Nephron progenitor cell (in vitro differentiated cells): ENCODE data around the gene MMP17.

ENCODE experiments used
- DNase-seq: peaks from one replicate; pipeline ENCODE4 v3.0.0; 2021
- H3K27ac Mint-ChIP-seq: 2 replicates; pipeline ENCODE4 v1.8.0; 2021; ENCODE audit warnings: mild to moderate bottlenecking, moderate library complexity, mixed read lengths
- H3K27me3 Mint-ChIP-seq: 2 replicates; pipeline ENCODE4 v1.8.0; 2021; ENCODE audit warnings: mild to moderate bottlenecking, low read depth, mixed read lengths; ENCODE audit not compliant: poor library complexity
- H3K36me3 Mint-ChIP-seq: 2 replicates; pipeline ENCODE4 v1.8.0; 2021; ENCODE audit warnings: low read depth, mixed read lengths
- H3K4me1 Mint-ChIP-seq: 2 replicates; pipeline ENCODE4 v1.8.0; 2021; ENCODE audit warnings: mixed read lengths
- H3K4me3 Mint-ChIP-seq: 2 replicates; pipeline ENCODE4 v1.8.0; 2021; ENCODE audit warnings: mild to moderate bottlenecking, moderate library complexity, mixed read lengths
- H3K9me3 Mint-ChIP-seq: 2 replicates; pipeline ENCODE4 v1.8.0; 2021; ENCODE audit warnings: mild to moderate bottlenecking, moderate library complexity, mixed read lengths
- TF ChIP-seq, protein P1 (sequence below): fragments of 200-600 bp; sonication (generic); IDR thresholded peaks from 2 replicates; pipeline ENCODE4 v1.5.0; 2021; ENCODE audit warnings: antibody characterized with exemption

Gene MMP17

DNA sequence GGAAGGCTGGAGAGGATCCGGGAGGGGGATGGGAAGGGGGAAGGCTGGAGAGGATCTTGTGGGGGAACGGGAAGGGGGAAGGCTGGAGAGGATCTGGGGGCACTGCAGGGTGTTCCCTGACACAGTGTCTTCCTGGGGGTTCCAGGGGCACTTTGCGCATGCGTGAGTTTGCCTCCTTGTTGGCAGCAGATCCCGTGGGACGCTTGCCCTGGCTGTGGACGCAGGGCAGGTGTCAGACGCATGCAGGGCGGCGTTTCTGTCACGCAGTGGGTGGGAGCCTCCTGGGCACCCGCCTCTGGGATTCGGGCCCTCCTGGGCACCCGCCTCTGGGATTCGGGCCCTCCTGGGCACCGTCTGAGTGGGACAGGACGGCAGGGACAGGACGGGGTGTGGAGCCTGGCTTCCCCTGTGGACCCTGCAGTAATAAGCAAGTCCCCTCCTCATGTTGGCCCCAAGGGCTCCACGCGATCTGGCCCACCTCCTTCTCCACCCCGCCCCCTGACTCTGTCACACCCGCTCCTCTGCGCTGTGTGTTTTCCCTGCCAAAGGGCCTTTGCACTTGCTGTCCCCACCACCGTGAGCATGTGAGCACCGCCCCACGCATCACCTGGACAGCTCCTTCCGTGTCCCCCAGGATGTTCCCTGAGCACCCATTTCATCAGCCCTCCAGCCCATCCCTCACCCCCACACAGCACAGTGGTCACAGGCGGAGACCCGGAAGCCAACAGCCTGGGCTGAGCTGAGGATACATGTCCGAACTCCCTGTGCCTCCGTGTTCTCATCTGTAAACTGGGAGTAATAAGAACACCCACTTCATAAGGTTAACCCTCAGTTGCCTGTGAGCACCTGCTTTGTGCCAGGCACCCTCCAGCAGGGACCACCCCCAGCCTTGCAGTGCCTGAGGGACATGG, 4.4 kb downstream of the MMP17 start:
- Mint-ChIP-seq H3K36me3 (no peaks in the 10 kb centered on the region), H3K27me3 (peaks cover 51% of the 10 kb centered on the region), H3K9me3 (no peaks in the 10 kb centered on the region), H3K4me3 (peak overlapping the region; percentile 20), H3K27ac (no peak overlapping the region), H3K4me1 (no peaks in the 10 kb centered on the region)
- no peak for DNase-seq
- TF ChIP-seq, protein P1, sequence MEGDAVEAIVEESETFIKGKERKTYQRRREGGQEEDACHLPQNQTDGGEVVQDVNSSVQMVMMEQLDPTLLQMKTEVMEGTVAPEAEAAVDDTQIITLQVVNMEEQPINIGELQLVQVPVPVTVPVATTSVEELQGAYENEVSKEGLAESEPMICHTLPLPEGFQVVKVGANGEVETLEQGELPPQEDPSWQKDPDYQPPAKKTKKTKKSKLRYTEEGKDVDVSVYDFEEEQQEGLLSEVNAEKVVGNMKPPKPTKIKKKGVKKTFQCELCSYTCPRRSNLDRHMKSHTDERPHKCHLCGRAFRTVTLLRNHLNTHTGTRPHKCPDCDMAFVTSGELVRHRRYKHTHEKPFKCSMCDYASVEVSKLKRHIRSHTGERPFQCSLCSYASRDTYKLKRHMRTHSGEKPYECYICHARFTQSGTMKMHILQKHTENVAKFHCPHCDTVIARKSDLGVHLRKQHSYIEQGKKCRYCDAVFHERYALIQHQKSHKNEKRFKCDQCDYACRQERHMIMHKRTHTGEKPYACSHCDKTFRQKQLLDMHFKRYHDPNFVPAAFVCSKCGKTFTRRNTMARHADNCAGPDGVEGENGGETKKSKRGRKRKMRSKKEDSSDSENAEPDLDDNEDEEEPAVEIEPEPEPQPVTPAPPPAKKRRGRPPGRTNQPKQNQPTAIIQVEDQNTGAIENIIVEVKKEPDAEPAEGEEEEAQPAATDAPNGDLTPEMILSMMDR: no peak

DNA sequence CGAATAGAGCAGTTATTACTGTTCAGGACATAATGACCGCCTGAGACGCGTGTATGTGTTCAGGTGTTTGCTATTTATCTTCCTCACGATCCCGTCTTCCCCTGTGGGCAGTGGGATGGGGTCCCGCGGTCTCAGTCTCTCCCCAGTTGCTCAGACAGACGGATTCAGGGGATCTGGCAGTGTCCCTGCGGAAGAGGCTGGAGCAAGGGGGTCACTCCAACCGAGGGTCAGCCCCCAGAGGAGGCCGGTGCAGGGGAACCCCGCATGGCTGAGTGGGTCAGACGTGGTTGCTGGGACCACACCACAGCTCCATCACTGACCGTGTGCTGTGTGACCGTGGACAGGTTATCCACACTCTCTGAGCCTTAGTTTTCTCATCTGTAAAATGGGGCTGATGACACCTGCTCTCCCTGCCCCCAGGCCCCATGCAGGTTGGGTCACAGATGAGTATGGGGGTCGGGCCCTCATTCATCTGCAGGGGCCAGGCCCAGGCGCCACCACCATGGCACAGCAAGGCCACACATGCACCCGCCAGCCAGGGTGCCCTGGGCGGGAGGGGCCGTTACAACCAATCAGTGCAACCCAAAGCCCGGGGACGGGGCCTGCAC, 5.2 kb downstream of the MMP17 start:
- TF ChIP-seq, protein P1: no peak
- no peak overlapping the region for H3K4me3 Mint-ChIP-seq
- no peaks in the 10 kb centered on the region for H3K9me3 Mint-ChIP-seq
- no peaks in the 10 kb centered on the region for H3K4me1 Mint-ChIP-seq
- H3K27ac Mint-ChIP-seq: no peak overlapping the region
- H3K36me3 Mint-ChIP-seq: no peaks in the 10 kb centered on the region
- peaks cover 48% of the 10 kb centered on the region for H3K27me3 Mint-ChIP-seq
- DNase-seq: no peak

DNA sequence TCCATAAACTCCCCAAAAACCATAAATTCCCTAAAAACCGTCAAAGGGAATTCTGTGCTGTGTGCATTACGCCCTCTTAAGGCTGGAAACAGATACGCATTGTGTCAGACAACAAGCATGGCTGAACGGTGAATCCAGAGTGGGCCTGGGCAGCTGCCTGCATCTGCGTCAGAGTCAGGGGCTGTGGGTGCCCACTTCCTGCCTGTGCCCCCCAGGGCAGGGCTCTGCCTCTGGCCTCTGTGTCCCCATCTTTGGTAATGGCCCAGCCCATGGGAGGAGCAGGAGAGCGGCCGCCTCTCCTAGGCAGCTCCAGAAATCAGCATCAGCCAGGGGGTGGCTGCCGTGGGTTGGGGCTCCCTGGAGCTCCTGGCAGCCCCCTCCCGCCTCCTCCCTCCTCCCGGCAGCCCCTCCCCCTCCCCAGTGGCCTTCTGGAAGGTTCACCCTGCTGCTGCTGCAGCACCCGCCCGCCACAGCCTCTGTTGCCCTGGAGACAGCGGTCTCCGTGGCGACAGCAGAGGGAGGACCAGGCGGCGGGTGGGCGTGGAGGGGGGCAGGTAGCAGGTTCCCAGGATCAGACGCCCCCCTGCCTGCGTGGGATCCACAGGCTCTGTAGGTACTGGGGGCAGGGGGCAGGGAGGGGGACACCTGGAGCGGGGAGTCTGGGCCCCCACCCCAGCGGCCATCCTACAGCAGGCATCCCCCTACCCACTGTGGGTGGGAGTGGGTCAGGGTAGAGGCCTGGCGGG, 5.9 kb downstream of the MMP17 start:
- peaks cover 45% of the 10 kb centered on the region for H3K27me3 Mint-ChIP-seq
- H3K4me1 Mint-ChIP-seq: no peaks in the 10 kb centered on the region
- H3K4me3 Mint-ChIP-seq: no peak overlapping the region
- H3K36me3 Mint-ChIP-seq: no peaks in the 10 kb centered on the region
- no peaks in the 10 kb centered on the region for H3K9me3 Mint-ChIP-seq
- TF ChIP-seq, protein P1: peak; percentile 22
- no peak overlapping the region for H3K27ac Mint-ChIP-seq
- DNase-seq: no peak

DNA sequence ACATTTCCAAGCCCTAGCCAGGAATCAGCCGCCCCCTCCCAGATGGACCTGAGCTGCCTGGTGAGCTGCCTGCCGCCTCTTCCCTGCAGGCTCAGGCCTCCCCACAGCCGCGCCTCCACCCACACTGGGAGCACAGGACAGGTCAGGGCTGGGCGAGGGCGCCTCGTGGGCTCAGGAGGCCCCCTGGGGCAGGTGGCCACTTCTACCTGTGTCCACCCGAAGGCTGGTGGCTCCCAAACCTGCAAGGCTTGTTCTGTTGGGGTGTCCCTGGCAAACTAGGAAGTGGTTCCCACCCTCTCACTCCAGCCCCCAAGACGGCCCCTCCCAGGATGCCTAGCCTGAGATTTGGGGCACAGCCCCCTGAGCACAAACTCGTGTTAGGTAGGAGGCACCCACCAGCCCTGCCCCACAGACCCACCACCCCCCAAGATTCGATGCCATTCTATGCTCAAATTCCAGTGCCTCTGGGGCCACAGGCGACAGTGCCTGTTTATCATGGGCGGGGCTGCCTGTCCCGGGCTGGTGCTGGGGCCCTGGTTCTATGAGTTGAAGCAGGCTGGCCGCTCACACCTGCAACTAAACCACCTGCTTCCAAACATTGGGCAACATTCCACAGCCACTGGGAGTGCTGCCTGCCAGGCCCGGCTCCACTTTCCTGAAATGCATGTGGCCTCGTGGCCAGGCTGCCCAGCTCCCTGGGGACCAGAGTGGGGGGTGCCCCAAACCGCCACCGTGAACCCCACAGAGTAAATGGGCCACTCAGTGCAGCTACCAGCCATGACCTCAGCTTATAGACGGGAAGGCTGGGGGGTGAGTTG, 6.8 kb downstream of the MMP17 start:
- no peak overlapping the region for H3K4me3 Mint-ChIP-seq
- H3K9me3 Mint-ChIP-seq: no peaks in the 10 kb centered on the region
- TF ChIP-seq, protein P1: no peak
- no peaks in the 10 kb centered on the region for H3K4me1 Mint-ChIP-seq
- no peaks in the 10 kb centered on the region for H3K36me3 Mint-ChIP-seq
- peaks cover 36% of the 10 kb centered on the region for H3K27me3 Mint-ChIP-seq
- H3K27ac Mint-ChIP-seq: no peak overlapping the region
- DNase-seq: no peak

DNA sequence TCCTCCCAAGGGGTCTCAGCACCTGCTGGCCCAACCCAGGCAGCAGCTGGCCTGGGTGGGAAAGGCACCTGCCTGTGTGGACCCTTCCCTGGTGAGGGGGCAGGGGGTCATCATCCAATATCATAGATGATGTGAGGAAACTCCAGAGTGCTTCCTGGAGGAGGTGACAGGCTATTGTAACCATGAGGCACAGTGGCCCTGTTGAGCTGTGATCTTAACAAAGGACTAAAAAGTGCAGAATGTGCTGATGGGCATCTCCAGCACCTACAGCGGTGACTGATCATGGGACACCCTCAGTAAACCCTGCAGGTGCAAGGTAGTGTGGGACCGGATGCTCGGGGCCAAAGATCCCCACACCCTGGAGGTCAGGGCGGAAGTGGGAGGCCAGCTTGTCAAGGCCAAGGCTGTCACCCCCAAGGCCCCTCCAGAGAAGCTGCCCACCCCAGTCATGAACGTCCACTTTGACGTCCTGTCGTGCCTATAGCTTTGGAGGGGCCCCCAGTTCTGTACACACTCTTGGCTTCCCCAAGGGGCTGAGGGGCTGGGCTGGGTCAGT, 7.5 kb downstream of the MMP17 start:
- DNase-seq: no peak
- Mint-ChIP-seq H3K4me3 (no peak overlapping the region), H3K36me3 (no peaks in the 10 kb centered on the region), H3K27ac (no peak overlapping the region), H3K27me3 (peaks cover 32% of the 10 kb centered on the region), H3K9me3 (no peaks in the 10 kb centered on the region), H3K4me1 (no peaks in the 10 kb centered on the region)
- TF ChIP-seq, protein P1: no peak
